Measurements from ENCODE around the gene RAI14.
"Not testable (repeated sequence)": the region's sequence is repeated elsewhere in the genome, so short reads cannot be mapped to it uniquely, and the experiment has no call there.

The RAI14 gene

DNA sequence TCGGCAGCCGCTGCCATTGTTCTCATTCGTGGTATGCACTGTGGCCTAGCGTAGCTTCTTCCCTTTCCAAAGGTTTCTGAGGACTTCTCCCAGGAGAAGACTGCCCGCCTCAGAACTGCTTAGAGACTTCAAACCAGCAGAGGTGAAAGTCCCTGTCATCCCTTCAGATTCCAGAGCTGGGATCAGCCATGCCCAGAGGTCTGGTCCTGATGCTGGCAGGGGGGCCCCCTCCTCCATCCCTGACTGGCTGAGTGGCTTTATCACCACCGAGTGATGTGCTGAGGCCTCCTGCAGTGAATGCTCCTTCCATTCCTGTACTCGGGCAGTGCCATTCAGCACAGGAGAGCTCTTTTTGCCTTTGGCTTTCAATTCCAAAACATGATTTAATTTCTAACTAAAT, 174.7 kb downstream of the RAI14 start:
- H3K9me3 Mint-ChIP-seq; H3K4me3 Mint-ChIP-seq; H3K36me3 Mint-ChIP-seq (ENCODE audit: low read depth); H3K4me1 Mint-ChIP-seq (ENCODE audit: low read depth); H3K27ac Mint-ChIP-seq: not testable (repeated sequence)
- H3K27me3 Mint-ChIP-seq (ENCODE audit: low read depth): peaks cover 10% of the 10 kb centered on the region

DNA sequence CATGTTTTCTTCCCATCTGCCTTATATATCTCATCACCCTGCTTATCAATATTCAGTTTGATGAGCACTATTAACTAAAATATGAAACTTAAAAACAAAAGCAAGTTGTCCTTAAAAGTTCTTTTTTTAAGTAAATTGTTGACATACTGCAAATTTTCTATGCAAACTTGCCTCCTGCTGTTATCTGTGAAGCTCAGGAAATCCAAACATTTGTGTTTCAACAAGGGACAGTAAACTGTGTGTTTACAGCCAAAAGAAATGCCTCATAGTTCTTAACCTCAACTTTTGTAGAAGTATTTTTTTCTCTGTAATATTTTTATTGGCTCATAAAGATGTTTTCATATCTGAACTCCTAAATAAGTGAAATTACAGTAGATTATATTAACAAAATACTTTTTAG, 175.2 kb downstream of the RAI14 start:
- no peaks in the 10 kb centered on the region for H3K9me3 Mint-ChIP-seq
- H3K36me3 Mint-ChIP-seq (ENCODE audit: low read depth): no peaks in the 10 kb centered on the region
- H3K4me1 Mint-ChIP-seq (ENCODE audit: low read depth): no peaks in the 10 kb centered on the region
- no peak overlapping the region for H3K4me3 Mint-ChIP-seq
- H3K27me3 Mint-ChIP-seq (ENCODE audit: low read depth): peaks cover 10% of the 10 kb centered on the region
- H3K27ac Mint-ChIP-seq: no peak overlapping the region

DNA sequence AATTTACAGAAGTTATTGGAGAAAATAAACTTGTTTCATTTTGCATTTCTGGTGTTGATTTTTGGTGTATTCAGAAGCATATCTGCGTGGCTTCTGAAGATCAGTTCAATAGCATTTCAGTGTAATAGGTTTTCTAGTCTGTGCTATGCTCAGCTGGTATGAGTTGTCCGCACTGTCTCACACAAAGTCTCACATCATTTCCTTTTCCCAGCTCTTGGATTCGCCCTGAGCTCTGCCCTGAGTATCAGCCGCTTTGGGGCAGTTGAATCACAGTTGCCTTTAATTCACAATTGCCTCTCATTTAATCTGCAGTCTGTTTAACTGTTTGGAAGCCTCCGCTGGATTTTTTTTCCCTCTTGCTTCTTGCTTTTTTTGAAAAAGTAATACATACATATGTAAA, 176.4 kb downstream of the RAI14 start:
- H3K9me3 Mint-ChIP-seq: no peaks in the 10 kb centered on the region
- peaks cover 12% of the 10 kb centered on the region for H3K27me3 Mint-ChIP-seq (ENCODE audit: low read depth)
- no peak overlapping the region for H3K4me3 Mint-ChIP-seq
- H3K36me3 Mint-ChIP-seq (ENCODE audit: low read depth): no peaks in the 10 kb centered on the region
- H3K27ac Mint-ChIP-seq: no peak overlapping the region
- no peaks in the 10 kb centered on the region for H3K4me1 Mint-ChIP-seq (ENCODE audit: low read depth)

DNA sequence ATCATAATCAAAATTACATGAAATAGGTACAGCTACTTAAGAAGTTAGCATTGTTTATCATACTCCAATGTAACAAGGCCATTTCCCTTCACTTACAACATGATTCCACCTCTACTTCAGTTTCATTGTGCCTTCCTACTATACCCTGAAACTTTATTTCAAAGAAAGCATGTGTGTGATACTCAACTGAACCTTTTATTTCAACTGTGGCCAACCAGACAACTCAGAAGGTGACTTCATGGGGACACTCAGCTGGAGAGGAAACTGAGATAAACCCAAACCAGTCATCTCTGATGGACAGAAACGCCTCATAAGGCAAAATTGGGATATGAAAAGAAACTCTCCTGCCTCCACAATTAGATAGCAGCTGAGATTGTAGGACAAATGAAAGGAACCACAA, 177.0 kb downstream of the RAI14 start:
- Mint-ChIP-seq H3K9me3 (no peaks in the 10 kb centered on the region), H3K4me3 (no peak overlapping the region), H3K27ac (no peak overlapping the region), H3K27me3 (ENCODE audit: low read depth) (peaks cover 12% of the 10 kb centered on the region), H3K4me1 (ENCODE audit: low read depth) (peaks cover under 1% of the 10 kb centered on the region), H3K36me3 (ENCODE audit: low read depth) (no peaks in the 10 kb centered on the region)

DNA sequence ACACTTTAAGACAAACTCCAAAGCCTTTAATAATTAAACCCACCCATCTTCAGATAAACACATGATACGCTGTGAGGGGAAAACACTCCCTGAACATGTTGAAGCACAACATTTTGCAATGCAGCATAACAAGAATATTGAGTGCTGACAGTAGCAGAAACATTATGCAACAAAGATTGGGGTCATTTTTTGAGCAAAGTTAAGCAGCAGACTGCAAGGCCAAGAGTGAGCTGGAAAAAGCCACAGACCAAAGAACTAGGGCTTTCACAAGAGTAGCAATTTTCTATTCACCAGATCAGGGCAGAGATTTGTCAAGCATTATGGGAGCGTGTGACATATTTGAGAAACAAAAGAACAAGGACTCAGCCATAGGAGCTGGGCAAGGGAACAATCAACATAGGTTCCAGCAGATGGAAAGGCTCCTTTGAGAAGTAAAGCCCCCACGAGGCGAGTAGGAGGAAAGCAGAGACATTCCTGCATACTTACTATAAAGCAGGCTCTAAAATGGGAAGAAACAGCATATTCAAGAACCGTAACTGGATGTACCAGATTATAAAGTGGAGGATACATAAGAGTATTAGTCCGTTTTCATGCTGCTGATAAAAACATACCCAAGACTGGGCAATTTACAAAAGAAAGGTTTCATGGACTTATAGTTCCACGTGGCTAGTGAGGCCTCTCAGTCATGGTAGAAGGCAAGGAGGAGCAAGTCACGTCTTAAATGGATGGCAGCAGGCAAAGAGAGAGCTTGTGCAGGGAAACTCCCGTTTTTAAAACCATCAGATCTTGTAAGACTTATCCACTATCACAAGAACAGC, 178.1 kb downstream of the RAI14 start:
- H3K36me3 Mint-ChIP-seq (ENCODE audit: low read depth): peaks cover 1% of the 10 kb centered on the region
- no peak overlapping the region for H3K4me3 Mint-ChIP-seq
- H3K9me3 Mint-ChIP-seq: no peaks in the 10 kb centered on the region
- H3K27ac Mint-ChIP-seq: no peak overlapping the region
- H3K27me3 Mint-ChIP-seq (ENCODE audit: low read depth): peaks cover 12% of the 10 kb centered on the region
- peaks cover 8% of the 10 kb centered on the region for H3K4me1 Mint-ChIP-seq (ENCODE audit: low read depth)

DNA sequence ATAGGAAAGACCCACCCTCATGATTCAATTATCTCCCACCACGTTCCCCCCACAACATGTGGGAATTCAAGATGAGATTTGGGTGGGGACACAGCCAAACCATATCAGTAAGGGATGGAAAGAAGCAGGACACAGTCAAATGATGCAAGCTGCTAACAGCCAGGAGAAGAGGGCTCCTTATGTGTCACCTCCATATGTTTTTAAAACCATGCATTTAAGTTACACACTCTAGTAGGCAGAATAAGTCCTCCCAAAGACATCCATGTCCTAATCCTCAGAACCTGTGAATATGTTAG, 178.6 kb downstream of the RAI14 start:
- H3K4me3 Mint-ChIP-seq: no peak overlapping the region
- peaks cover 1% of the 10 kb centered on the region for H3K36me3 Mint-ChIP-seq (ENCODE audit: low read depth)
- H3K4me1 Mint-ChIP-seq (ENCODE audit: low read depth): peaks cover 12% of the 10 kb centered on the region
- peaks cover 12% of the 10 kb centered on the region for H3K27me3 Mint-ChIP-seq (ENCODE audit: low read depth)
- H3K27ac Mint-ChIP-seq: no peak overlapping the region
- no peaks in the 10 kb centered on the region for H3K9me3 Mint-ChIP-seq

DNA sequence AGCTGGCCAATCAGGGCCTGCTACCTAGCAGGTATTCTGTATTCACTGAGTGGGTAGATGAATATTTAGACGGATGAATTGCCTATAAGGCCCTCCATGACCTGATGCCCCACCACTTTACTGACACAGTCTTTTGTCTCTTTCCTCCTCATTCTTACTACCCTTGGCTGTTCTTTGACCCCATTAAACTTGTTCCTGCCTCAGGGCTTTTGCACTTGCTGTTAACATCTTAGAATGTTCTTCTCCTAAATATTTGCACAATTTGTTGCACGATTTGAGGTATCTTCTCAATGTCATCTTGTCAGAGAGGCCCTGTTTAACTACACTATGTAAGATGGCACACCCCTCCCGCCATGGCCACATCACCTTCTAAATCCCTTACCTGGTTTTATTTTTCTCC, 179.5 kb downstream of the RAI14 start:
- no peak overlapping the region for H3K4me3 Mint-ChIP-seq
- no peak overlapping the region for H3K27ac Mint-ChIP-seq
- H3K4me1 Mint-ChIP-seq (ENCODE audit: low read depth): peaks cover 12% of the 10 kb centered on the region
- no peaks in the 10 kb centered on the region for H3K9me3 Mint-ChIP-seq
- H3K27me3 Mint-ChIP-seq (ENCODE audit: low read depth): peaks cover 12% of the 10 kb centered on the region
- peaks cover 1% of the 10 kb centered on the region for H3K36me3 Mint-ChIP-seq (ENCODE audit: low read depth)

DNA sequence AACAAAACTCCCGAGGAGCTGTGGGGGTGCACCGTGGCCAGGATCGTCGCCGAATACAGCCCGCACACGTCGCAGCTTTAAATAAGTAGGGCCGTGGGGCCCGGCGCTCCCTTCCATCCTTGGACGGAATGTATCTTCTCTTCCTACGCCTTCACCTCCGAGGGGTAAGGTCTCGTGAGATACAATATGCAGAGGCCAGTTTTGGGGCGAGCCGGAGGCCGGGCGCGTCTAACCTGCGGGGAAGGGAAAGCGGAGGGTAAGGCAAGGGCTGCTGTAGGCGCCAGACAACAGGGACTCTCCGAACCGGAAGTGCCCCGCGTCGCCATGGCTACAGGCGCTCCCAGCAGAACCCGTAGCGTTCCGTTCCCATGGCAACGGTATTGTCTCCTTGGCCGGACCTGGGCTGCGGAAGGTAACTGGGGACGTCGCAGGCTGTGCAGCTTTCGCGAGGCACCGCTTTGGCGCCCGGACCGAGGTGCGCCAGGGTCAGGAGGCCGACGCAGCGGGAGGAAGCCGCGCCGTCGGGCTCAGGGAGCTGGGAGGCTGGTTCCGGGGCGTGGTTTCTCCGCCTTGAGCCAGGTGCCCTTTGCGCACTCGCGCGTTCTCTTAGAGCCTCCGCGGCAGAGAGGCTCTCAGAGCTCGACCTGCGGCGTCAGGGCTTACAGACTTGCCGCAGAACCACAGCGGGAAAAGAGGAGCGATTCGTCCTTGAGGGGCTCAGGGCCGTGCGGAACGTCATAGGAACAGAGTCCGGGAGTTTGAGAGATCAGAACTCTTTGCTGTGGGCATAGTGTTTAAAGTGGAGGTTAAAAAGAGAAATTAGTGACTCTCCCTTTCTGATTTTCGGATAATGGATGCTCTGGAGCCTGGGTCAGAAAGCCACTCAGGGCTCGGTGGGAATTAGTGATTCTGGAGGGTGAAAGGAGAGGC, 182.9 kb downstream of the RAI14 start, which contains the start of gene TTC23L:
TSS of gene TTC23L (plus strand) at position 380 of the 930 bp plus-strand sequence. CDS start 1,508 bp downstream, outside the sequence.
- Mint-ChIP-seq H3K36me3 (ENCODE audit: low read depth) (peaks cover 1% of the 10 kb centered on the region), H3K4me3 (peak within 1 kb of the TSS; percentile 93), H3K27me3 (ENCODE audit: low read depth) (peaks cover 15% of the 10 kb centered on the region), H3K27ac (peak within 1 kb of the TSS; percentile 84), H3K9me3 (no peaks in the 10 kb centered on the region), H3K4me1 (ENCODE audit: low read depth) (peaks cover 12% of the 10 kb centered on the region)

DNA sequence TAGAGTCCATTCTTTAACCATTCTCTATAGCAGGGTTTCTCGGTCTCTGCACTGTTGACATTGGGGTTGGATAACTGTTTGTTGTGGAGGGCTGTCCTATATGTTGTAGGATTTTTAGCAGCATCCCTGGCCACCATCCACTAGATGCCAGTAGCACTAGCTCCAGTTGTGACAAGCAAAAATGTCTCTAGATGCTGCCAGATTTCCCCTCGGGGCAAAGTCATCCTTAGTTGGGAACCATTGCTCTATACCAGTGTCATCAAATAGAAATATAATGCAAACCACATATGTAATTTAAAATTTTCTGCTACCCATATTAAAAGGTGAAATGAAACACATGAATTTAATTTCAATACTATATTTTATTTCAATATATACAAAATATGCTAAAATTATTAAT, 185.7 kb downstream of the RAI14 start:
- Mint-ChIP-seq H3K27me3 (ENCODE audit: low read depth) (peaks cover 7% of the 10 kb centered on the region), H3K4me1 (ENCODE audit: low read depth) (peaks cover 12% of the 10 kb centered on the region), H3K27ac (no peak overlapping the region)

DNA sequence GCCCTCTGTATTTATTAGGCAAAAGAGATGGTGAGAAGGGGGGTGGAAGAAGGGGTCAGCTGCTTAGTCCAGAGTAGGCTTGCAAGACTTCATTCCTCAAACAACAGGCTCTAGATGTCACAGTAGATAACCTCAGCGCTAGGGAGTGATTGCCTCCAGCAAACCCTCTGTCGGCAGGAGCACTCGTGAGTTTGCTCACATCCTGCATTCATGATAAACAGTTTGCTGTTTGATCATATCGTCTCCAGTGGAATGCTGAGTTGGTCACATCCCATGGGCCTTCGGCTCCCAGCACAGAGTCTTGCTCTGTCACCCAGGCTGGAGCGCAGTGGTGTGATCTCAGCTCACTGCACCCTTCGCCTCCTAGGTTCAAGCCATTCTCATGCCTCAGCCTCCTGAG, 186.4 kb downstream of the RAI14 start:
- H3K36me3 Mint-ChIP-seq (ENCODE audit: low read depth): peaks cover 1% of the 10 kb centered on the region
- H3K27me3 Mint-ChIP-seq (ENCODE audit: low read depth): peaks cover 7% of the 10 kb centered on the region
- no peaks in the 10 kb centered on the region for H3K9me3 Mint-ChIP-seq
- H3K27ac Mint-ChIP-seq: no peak overlapping the region
- H3K4me3 Mint-ChIP-seq: no peak overlapping the region
- peaks cover 12% of the 10 kb centered on the region for H3K4me1 Mint-ChIP-seq (ENCODE audit: low read depth)

More for the DNA sequence above, 185.7 kb downstream of the RAI14 start:
- Mint-ChIP-seq H3K9me3 (no peaks in the 10 kb centered on the region), H3K4me3 (no peak overlapping the region), H3K36me3 (ENCODE audit: low read depth) (peaks cover 1% of the 10 kb centered on the region)

DNA sequence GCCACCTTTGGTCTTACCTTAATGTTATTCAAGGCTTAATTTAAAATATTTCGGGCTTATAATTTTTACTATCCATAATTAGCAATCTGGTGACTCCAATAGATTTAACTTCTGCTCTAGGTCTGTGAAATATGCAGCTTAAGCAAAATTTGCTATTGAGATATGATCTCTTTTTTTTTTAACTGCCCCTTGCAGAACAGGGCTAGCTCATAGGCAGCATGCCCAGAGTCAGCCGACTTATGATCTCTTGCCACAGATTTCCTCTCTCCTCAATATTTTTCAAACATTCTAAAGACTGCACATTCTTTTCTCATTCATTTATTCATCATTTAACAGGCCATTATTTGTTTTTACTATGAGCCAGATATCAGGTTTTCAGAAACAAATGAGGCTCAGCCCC, 187.4 kb downstream of the RAI14 start:
- Mint-ChIP-seq H3K9me3 (no peaks in the 10 kb centered on the region), H3K36me3 (ENCODE audit: low read depth) (no peaks in the 10 kb centered on the region), H3K4me1 (ENCODE audit: low read depth) (peaks cover 8% of the 10 kb centered on the region), H3K27ac (no peak overlapping the region), H3K27me3 (ENCODE audit: low read depth) (peaks cover 9% of the 10 kb centered on the region), H3K4me3 (no peak overlapping the region)

DNA sequence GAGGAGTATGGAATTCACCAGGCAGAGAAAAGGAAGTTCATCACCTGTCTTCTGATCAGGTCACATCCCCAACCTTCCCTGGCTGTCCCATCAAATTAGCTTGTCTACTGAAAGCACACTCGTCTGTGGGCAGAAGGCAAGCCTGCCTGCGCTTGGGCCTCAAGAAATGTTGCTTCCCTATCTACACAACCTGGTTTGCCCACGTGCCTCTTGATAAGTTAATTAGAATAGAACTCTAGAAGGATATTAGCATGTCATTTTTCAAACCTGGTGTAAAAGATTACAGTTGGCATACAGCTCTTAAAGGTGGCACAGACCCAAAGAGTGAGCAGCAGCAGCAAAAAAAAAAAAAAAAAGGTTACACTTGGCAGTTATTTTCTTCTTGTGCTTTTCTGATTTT, 188.0 kb downstream of the RAI14 start:
- H3K36me3 Mint-ChIP-seq (ENCODE audit: low read depth): no peaks in the 10 kb centered on the region
- H3K27ac Mint-ChIP-seq: no peak overlapping the region
- H3K4me3 Mint-ChIP-seq: no peak overlapping the region
- H3K4me1 Mint-ChIP-seq (ENCODE audit: low read depth): peaks cover 4% of the 10 kb centered on the region
- H3K27me3 Mint-ChIP-seq (ENCODE audit: low read depth): peaks cover 11% of the 10 kb centered on the region
- H3K9me3 Mint-ChIP-seq: no peaks in the 10 kb centered on the region

DNA sequence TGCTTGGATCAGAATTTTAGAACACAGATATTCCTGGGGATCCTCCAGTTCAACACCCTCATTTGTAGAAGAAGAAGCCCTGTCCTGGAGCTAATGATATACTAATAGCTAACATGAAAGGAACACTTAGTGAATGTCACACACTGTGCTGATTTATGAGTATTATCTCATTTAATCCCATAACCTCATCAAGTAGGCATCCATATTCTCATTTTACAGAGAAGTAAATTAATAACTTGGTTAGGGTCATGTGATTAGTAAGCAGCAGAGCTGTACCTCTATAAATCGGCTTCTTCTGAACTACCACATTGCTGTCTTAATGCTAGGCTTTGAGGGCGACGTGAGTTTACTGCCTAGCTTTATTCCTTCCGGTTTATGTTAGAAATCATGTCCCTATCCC, 188.9 kb downstream of the RAI14 start:
- H3K4me1 Mint-ChIP-seq (ENCODE audit: low read depth): no peaks in the 10 kb centered on the region
- no peaks in the 10 kb centered on the region for H3K9me3 Mint-ChIP-seq
- no peaks in the 10 kb centered on the region for H3K36me3 Mint-ChIP-seq (ENCODE audit: low read depth)
- no peak overlapping the region for H3K27ac Mint-ChIP-seq
- H3K4me3 Mint-ChIP-seq: no peak overlapping the region
- H3K27me3 Mint-ChIP-seq (ENCODE audit: low read depth): peaks cover 11% of the 10 kb centered on the region

DNA sequence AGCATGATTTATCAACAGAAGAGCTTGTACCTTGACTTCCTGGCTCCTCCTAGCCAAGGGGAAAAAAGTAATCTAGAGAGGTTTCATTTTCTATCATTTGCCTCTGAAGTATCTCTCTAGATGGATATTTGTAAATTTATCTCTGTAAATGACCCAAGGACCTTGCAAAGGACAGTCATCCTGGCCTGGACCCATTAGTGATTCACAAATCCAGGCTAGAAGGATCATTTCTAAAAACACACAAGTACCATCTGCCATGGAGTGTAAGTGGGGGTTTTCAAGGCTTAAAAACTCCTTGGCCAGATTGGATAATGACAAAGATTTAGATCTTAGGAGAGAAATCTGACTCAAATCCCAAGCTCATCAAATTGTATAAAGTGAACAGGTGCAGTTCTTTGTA, 190.9 kb downstream of the RAI14 start:
- no peaks in the 10 kb centered on the region for H3K4me1 Mint-ChIP-seq (ENCODE audit: low read depth)
- no peak overlapping the region for H3K27ac Mint-ChIP-seq
- no peaks in the 10 kb centered on the region for H3K36me3 Mint-ChIP-seq (ENCODE audit: low read depth)
- H3K9me3 Mint-ChIP-seq: no peaks in the 10 kb centered on the region
- H3K4me3 Mint-ChIP-seq: no peak overlapping the region
- H3K27me3 Mint-ChIP-seq (ENCODE audit: low read depth): peaks cover 11% of the 10 kb centered on the region

DNA sequence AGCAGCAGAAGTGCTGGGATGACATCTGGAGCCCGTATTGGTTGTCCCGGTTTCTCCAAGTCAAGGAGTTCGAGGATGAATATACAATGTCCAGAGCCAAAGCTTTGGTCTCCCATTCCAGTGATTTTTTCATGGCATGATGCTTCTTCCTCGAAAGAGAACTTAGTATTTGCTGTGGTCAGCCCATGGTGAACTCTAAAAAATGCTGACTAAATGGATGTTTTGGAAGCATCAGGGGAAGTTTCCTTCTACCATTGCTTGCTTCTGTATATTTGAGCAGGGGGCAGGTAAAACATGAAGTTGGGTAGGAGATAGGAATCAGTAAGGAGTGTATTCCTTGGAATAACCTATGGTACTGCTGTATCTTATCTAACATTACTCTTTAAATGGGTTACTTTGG, 191.4 kb downstream of the RAI14 start:
- no peaks in the 10 kb centered on the region for H3K4me1 Mint-ChIP-seq (ENCODE audit: low read depth)
- H3K27ac Mint-ChIP-seq: no peak overlapping the region
- H3K9me3 Mint-ChIP-seq: no peaks in the 10 kb centered on the region
- peaks cover 11% of the 10 kb centered on the region for H3K27me3 Mint-ChIP-seq (ENCODE audit: low read depth)
- no peaks in the 10 kb centered on the region for H3K36me3 Mint-ChIP-seq (ENCODE audit: low read depth)
- H3K4me3 Mint-ChIP-seq: no peak overlapping the region
